SK-N-MC (cell line): ENCODE results near the gene SNX1.

ENCODE experiments used
- EZH2 ChIP-seq: fragments of 200-600 bp; sonication (generic); IDR thresholded peaks from one replicate; pipeline ENCODE4 v1.6.1; 2017; ENCODE audit warnings: antibody characterized with exemption
- FOXP2 ChIP-seq: optimal IDR thresholded peaks from 2 replicates; pipeline ENCODE3; 2011; ENCODE audit warnings: mild to moderate bottlenecking, moderate library complexity; ENCODE audit not compliant: insufficient read depth; ENCODE audit errors: extremely low read length, control extremely low read depth
- POLR2AphosphoS5 ChIP-seq: IDR thresholded peaks from 2 replicates; pipeline ENCODE4 v1.6.1; 2012; ENCODE audit warnings: mild to moderate bottlenecking, low read depth, low read length, borderline replicate concordance

DNA sequence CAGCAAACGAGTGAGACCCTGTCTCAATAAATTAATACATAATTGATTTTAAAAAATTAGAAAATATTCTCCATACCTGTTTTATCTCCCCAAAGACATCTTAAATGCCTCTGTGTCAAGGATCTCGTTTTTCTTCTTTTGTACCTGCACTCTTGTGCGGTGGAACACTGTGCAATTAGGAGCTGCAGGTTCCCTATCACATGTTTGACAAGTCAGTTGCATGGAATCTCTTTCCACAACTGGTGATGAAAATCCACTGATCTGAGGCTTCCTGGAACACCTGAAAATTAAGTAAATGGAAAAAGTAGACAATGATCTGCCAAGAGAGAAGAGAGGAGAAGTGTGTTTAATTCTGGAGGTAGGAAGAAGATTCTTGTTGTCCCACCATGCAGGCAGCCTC lies 52.8 kb downstream of the SNX1 start:
- TF ChIP-seq EZH2: no peak
- TF ChIP-seq POLR2AphosphoS5: no peak
- TF ChIP-seq FOXP2: no peak
